GM23338 (cell line): ENCODE results near the gene GJA1.

Experiments
- CREB1 ChIP-seq: fragments of 250-450 bp; sonication (Bioruptor Pico); IDR thresholded peaks from 2 replicates; pipeline ENCODE4 v1.5.0; 2020; ENCODE audit warnings: low read depth, mild to moderate bottlenecking, moderate library complexity
- EZH2 ChIP-seq: fragments of 200-600 bp; sonication (generic); IDR thresholded peaks from one replicate; pipeline ENCODE4 v1.8.0; 2017; ENCODE audit warnings: antibody characterized with exemption, mild to moderate bottlenecking, low read depth; ENCODE audit not compliant: unreplicated experiment
- EZH2phosphoT487 ChIP-seq: fragments of 200-600 bp; sonication (generic); IDR thresholded peaks from one replicate; pipeline ENCODE4 v1.8.1; 2018; ENCODE audit warnings: antibody characterized with exemption; ENCODE audit not compliant: unreplicated experiment
- JUNB ChIP-seq: IDR thresholded peaks from one replicate; pipeline ENCODE4 v1.6.1; 2016; ENCODE audit warnings: antibody characterized with exemption; ENCODE audit not compliant: unreplicated experiment
- POLR2AphosphoS5 ChIP-seq: IDR thresholded peaks from 2 replicates; pipeline ENCODE4 v1.6.1; 2016; ENCODE audit warnings: antibody characterized with exemption, low read depth
- STAT1 ChIP-seq: IDR thresholded peaks from one replicate; pipeline ENCODE4 v1.6.1; 2016; ENCODE audit warnings: antibody characterized with exemption; ENCODE audit not compliant: unreplicated experiment
- ZNF114 ChIP-seq: fragments of 250-450 bp; sonication (Bioruptor Pico); IDR thresholded peaks from 2 replicates; pipeline ENCODE4 v1.5.0; 2020; ENCODE audit warnings: mild to moderate bottlenecking, moderate library complexity
- TF ChIP-seq, protein P1 (sequence below), 2 experiments: fragments of 200-600 bp in 1 of 2; sonication (generic) in 1 of 2; conservative IDR thresholded peaks; 2 replicates each; pipeline versions ENCODE4 v1.5.1 to v1.6.1; 2016 to 2017; ENCODE audit warnings: antibody characterized with exemption in 2 of 2, low read depth in 2 of 2, mild to moderate bottlenecking in 2 of 2, moderate library complexity in 1 of 2
- TF ChIP-seq, protein P2 (sequence below): IDR thresholded peaks from one replicate; pipeline ENCODE4 v1.6.1; 2018; ENCODE audit warnings: antibody characterized with exemption; ENCODE audit not compliant: unreplicated experiment
- TF ChIP-seq, protein P3 (sequence below): IDR thresholded peaks from 2 replicates; pipeline ENCODE4 v1.6.1; 2016; ENCODE audit warnings: antibody characterized with exemption
- TF ChIP-seq, protein P4 (sequence below): fragments of 250-450 bp; sonication (Bioruptor Pico); IDR thresholded peaks from 2 replicates; pipeline ENCODE4 v1.5.0; 2020; ENCODE audit warnings: mild to moderate bottlenecking, moderate library complexity

DNA sequence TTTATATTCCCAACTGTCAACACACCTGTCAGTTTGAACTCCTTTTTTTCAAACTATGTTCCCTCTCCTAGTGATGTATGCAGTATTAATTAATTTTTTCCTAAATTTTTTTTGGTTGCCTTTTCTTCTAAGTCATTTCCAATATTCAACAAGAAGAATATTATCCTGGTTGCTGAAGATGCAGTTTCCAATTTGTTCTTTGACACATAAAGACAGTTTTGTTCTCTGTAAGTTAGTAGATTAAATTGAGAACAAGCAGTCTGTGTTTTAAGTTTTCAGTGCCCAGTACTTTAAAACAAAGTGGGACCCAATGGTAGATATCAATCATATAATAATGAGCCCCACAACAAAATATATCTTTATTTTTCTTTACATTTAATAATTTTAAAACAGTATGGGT, 47.3 kb downstream of the GJA1 start:
- TF ChIP-seq EZH2 (no peak), POLR2AphosphoS5 (no peak), CREB1 (CRISPR knock-in tag) (no peak), EZH2phosphoT487 (no peak), STAT1 (no peak), JUNB (no peak), ZNF114 (CRISPR knock-in tag) (no peak)
- TF ChIP-seq, protein P1, sequence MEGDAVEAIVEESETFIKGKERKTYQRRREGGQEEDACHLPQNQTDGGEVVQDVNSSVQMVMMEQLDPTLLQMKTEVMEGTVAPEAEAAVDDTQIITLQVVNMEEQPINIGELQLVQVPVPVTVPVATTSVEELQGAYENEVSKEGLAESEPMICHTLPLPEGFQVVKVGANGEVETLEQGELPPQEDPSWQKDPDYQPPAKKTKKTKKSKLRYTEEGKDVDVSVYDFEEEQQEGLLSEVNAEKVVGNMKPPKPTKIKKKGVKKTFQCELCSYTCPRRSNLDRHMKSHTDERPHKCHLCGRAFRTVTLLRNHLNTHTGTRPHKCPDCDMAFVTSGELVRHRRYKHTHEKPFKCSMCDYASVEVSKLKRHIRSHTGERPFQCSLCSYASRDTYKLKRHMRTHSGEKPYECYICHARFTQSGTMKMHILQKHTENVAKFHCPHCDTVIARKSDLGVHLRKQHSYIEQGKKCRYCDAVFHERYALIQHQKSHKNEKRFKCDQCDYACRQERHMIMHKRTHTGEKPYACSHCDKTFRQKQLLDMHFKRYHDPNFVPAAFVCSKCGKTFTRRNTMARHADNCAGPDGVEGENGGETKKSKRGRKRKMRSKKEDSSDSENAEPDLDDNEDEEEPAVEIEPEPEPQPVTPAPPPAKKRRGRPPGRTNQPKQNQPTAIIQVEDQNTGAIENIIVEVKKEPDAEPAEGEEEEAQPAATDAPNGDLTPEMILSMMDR (conservative IDR thresholded peaks at IDR 0.05; ENCODE audit: low read depth in 2 of 2), result no peak
- TF ChIP-seq, protein P2, sequence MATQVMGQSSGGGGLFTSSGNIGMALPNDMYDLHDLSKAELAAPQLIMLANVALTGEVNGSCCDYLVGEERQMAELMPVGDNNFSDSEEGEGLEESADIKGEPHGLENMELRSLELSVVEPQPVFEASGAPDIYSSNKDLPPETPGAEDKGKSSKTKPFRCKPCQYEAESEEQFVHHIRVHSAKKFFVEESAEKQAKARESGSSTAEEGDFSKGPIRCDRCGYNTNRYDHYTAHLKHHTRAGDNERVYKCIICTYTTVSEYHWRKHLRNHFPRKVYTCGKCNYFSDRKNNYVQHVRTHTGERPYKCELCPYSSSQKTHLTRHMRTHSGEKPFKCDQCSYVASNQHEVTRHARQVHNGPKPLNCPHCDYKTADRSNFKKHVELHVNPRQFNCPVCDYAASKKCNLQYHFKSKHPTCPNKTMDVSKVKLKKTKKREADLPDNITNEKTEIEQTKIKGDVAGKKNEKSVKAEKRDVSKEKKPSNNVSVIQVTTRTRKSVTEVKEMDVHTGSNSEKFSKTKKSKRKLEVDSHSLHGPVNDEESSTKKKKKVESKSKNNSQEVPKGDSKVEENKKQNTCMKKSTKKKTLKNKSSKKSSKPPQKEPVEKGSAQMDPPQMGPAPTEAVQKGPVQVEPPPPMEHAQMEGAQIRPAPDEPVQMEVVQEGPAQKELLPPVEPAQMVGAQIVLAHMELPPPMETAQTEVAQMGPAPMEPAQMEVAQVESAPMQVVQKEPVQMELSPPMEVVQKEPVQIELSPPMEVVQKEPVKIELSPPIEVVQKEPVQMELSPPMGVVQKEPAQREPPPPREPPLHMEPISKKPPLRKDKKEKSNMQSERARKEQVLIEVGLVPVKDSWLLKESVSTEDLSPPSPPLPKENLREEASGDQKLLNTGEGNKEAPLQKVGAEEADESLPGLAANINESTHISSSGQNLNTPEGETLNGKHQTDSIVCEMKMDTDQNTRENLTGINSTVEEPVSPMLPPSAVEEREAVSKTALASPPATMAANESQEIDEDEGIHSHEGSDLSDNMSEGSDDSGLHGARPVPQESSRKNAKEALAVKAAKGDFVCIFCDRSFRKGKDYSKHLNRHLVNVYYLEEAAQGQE, result no peak
- TF ChIP-seq, protein P3, sequence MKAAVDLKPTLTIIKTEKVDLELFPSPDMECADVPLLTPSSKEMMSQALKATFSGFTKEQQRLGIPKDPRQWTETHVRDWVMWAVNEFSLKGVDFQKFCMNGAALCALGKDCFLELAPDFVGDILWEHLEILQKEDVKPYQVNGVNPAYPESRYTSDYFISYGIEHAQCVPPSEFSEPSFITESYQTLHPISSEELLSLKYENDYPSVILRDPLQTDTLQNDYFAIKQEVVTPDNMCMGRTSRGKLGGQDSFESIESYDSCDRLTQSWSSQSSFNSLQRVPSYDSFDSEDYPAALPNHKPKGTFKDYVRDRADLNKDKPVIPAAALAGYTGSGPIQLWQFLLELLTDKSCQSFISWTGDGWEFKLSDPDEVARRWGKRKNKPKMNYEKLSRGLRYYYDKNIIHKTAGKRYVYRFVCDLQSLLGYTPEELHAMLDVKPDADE, result no peak
- TF ChIP-seq, protein P4, sequence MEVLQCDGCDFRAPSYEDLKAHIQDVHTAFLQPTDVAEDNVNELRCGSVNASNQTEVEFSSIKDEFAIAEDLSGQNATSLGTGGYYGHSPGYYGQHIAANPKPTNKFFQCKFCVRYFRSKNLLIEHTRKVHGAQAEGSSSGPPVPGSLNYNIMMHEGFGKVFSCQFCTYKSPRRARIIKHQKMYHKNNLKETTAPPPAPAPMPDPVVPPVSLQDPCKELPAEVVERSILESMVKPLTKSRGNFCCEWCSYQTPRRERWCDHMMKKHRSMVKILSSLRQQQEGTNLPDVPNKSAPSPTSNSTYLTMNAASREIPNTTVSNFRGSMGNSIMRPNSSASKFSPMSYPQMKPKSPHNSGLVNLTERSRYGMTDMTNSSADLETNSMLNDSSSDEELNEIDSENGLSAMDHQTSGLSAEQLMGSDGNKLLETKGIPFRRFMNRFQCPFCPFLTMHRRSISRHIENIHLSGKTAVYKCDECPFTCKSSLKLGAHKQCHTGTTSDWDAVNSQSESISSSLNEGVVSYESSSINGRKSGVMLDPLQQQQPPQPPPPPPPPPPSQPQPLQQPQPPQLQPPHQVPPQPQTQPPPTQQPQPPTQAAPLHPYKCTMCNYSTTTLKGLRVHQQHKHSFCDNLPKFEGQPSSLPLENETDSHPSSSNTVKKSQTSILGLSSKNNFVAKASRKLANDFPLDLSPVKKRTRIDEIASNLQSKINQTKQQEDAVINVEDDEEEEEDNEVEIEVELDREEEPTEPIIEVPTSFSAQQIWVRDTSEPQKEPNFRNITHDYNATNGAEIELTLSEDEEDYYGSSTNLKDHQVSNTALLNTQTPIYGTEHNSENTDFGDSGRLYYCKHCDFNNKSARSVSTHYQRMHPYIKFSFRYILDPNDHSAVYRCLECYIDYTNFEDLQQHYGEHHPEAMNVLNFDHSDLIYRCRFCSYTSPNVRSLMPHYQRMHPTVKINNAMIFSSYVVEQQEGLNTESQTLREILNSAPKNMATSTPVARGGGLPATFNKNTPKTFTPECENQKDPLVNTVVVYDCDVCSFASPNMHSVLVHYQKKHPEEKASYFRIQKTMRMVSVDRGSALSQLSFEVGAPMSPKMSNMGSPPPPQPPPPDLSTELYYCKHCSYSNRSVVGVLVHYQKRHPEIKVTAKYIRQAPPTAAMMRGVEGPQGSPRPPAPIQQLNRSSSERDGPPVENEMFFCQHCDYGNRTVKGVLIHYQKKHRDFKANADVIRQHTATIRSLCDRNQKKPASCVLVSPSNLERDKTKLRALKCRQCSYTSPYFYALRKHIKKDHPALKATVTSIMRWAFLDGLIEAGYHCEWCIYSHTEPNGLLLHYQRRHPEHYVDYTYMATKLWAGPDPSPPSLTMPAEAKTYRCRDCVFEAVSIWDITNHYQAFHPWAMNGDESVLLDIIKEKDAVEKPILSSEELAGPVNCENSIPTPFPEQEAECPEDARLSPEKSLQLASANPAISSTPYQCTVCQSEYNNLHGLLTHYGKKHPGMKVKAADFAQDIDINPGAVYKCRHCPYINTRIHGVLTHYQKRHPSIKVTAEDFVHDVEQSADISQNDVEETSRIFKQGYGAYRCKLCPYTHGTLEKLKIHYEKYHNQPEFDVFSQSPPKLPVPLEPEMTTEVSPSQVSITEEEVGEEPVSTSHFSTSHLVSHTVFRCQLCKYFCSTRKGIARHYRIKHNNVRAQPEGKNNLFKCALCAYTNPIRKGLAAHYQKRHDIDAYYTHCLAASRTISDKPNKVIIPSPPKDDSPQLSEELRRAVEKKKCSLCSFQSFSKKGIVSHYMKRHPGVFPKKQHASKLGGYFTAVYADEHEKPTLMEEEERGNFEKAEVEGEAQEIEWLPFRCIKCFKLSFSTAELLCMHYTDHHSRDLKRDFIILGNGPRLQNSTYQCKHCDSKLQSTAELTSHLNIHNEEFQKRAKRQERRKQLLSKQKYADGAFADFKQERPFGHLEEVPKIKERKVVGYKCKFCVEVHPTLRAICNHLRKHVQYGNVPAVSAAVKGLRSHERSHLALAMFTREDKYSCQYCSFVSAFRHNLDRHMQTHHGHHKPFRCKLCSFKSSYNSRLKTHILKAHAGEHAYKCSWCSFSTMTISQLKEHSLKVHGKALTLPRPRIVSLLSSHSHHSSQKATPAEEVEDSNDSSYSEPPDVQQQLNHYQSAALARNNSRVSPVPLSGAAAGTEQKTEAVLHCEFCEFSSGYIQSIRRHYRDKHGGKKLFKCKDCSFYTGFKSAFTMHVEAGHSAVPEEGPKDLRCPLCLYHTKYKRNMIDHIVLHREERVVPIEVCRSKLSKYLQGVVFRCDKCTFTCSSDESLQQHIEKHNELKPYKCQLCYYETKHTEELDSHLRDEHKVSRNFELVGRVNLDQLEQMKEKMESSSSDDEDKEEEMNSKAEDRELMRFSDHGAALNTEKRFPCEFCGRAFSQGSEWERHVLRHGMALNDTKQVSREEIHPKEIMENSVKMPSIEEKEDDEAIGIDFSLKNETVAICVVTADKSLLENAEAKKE (CRISPR knock-in tag), result no peak
